Neural progenitor cell (in vitro differentiated cells): ENCODE results near the gene ATG13.

Experiments
- CTCF ChIP-seq: fragments of 200-600 bp; sonication (generic); IDR thresholded peaks from 2 replicates; pipeline ENCODE4 v1.5.1; 2017; ENCODE audit warnings: antibody characterized with exemption, mild to moderate bottlenecking
- EZH2 ChIP-seq: fragments of 200-600 bp; sonication (generic); IDR thresholded peaks from 2 replicates; pipeline ENCODE4 v1.6.1; 2017; ENCODE audit warnings: antibody characterized with exemption, mild to moderate bottlenecking, moderate library complexity
- EZH2phosphoT487 ChIP-seq: fragments of 200-600 bp; sonication (generic); IDR thresholded peaks from 2 replicates; pipeline ENCODE4 v1.6.1; 2017; ENCODE audit warnings: antibody characterized with exemption

- TF ChIP-seq CTCF (no peak), EZH2 (no peak), EZH2phosphoT487 (no peak)
Measured at GRCh38 chr11:46617972-46618314, 590 bp downstream of the ATG13 start.
